AG09309 (cell line): ENCODE results near the gene JUNB.
A peak's percentile ranks its signal among the peaks of the same experiment; 100 is the strongest.

Experiments
- DNase-seq: peaks from one replicate; pipeline ENCODE4 v3.0.0-alpha.2; 2010; ENCODE audit warnings: low read depth
- H3K4me3 ChIP-seq: 2 replicates; pipeline ENCODE4 v1.5.1; 2011; ENCODE audit warnings: mild to moderate bottlenecking, low read depth, low read length, moderate library complexity; ENCODE audit not compliant: control insufficient read depth
- TF ChIP-seq, protein P1 (sequence below): IDR thresholded peaks from 2 replicates; pipeline ENCODE4 v1.5.1; 2011; ENCODE audit warnings: mild to moderate bottlenecking, low read depth, low read length, inconsistent platforms; ENCODE audit not compliant: insufficient read depth, control insufficient read depth; ENCODE audit errors: missing control alignments

Gene JUNB

DNA sequence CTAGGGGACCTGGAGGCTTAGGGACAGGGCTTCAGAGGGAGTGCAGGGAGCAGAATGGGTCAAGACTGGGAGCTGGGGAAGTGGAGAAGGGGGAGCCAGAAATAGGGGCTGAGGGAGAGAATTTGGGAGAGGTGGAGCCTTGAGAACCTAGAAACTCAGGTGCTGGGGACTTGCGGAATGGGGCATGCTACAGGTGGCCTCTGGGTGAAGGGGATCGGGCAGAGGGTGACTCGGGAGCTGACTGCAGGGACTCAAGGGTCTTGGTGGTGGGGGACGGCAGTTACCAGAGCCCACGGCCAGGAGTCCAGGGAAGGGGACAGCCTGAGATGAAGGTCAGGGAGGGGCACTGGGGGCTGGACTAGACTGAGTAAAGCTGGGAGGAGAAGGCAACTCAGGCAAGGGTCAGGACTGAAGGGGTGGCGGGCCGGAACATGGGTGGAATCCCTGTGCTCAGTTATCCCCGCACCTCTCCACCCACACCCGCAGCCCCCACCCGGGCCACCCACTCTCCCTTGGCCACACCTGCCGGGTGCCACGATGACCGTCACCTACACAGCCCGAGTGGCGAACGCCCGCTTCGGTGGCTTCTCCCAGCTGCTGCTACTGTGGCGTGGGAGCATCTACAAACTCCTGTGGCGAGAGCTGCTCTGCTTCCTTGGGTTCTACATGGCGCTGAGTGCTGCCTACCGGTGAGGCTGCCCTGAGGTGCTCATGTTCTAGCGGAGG lies 39.1 kb upstream of the JUNB start:
- TF ChIP-seq, protein P1, sequence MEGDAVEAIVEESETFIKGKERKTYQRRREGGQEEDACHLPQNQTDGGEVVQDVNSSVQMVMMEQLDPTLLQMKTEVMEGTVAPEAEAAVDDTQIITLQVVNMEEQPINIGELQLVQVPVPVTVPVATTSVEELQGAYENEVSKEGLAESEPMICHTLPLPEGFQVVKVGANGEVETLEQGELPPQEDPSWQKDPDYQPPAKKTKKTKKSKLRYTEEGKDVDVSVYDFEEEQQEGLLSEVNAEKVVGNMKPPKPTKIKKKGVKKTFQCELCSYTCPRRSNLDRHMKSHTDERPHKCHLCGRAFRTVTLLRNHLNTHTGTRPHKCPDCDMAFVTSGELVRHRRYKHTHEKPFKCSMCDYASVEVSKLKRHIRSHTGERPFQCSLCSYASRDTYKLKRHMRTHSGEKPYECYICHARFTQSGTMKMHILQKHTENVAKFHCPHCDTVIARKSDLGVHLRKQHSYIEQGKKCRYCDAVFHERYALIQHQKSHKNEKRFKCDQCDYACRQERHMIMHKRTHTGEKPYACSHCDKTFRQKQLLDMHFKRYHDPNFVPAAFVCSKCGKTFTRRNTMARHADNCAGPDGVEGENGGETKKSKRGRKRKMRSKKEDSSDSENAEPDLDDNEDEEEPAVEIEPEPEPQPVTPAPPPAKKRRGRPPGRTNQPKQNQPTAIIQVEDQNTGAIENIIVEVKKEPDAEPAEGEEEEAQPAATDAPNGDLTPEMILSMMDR: no peak
- no peak overlapping the region for H3K4me3 ChIP-seq
- DNase-seq: no peak

DNA sequence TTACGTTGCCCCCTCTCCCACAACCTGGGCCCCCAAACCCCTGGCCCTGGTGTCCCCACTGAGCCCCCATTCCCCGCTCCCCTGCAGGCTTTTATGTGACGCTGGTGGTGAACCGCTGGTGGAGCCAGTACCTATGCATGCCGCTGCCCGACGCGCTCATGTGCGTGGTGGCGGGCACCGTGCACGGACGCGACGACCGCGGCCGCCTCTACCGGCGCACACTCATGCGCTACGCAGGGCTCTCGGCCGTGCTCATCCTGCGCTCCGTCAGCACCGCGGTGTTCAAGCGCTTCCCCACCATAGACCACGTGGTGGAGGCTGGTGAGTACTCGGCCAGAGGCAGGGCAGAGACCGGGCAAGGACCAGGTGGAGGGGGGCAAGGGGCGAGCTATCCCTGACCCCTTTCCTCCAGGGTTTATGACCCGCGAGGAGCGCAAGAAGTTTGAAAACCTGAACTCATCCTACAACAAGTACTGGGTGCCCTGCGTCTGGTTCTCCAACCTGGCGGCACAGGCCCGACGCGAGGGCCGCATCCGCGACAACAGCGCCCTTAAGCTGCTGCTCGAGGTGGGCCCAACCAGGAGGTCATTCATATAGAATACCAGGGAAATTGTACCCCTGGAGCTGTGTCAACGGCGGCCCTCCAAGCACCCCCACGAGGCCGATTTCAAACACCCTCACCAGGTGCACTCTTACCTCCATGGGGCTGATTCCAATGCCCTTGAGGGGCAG lies 36.7 kb upstream of the JUNB start:
- no peak for DNase-seq
- H3K4me3 ChIP-seq: no peak overlapping the region
- TF ChIP-seq, protein P1: no peak

DNA sequence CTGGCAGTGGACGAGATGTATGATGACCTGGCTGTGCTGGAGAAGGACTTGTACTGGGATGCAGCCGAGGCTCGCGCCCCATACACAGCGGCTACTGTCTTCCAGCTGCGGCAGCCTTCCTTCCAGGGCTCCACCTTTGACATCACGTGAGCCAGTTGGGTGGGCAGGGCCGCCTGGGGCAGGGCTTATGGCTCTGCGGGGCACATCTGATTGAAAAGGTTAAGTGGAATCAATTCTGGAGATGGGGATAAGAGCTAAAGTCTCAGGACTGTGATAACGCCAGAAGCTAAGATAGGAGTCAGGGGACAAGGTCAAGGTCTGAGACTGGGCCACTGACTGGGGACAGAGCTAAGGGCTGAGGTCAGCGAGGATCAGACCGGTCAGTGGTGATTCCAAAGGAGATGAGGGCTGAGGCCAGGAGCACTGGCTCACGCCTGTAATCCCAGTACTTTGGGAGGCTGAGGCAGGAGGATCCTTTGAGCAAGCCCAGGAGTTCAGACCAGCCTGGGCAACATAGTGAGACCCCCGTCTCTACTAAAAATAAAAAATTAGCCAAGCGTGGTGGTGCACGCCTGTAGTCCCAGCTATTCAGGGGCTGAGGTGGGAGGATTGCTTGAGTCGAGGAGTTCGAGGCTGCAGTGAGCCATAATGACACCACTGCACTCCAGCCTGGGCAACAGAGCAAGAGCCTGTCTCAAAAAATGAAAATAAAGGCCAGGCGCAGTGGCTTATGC lies 35.0 kb upstream of the JUNB start:
- H3K4me3 ChIP-seq: no peak overlapping the region
- DNase-seq: no peak
- TF ChIP-seq, protein P1: no peak

DNA sequence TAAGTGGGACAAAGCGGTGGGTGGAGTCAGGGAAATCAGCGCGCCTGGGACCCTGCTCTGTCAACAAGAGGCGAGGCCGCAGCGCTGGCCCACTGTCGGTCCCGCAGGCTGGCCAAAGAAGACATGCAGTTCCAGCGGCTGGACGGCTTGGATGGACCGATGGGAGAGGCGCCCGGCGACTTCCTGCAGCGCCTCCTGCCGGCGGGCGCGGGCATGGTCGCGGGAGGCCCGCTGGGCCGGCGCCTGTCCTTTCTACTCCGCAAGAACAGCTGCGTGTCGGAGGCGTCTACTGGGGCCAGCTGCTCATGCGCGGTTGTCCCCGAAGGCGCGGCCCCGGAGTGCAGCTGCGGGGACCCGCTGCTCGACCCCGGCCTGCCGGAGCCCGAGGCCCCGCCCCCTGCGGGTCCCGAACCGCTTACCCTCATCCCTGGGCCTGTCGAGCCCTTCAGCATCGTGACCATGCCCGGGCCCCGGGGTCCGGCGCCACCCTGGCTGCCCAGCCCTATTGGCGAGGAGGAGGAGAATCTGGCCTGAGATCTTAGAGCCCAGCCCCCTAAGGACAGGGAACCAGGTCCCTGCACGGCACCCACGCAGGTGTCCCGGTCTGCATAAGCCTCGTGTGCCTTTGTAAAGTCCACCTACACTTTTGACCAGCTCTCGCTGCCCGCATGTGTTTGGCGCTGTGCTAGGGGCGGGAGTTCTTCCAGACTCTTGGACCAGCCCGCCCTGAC lies 33.6 kb upstream of the JUNB start:
- no peak for DNase-seq
- TF ChIP-seq, protein P1: peak; percentile 71
- peak overlapping the region; percentile 34 for H3K4me3 ChIP-seq

DNA sequence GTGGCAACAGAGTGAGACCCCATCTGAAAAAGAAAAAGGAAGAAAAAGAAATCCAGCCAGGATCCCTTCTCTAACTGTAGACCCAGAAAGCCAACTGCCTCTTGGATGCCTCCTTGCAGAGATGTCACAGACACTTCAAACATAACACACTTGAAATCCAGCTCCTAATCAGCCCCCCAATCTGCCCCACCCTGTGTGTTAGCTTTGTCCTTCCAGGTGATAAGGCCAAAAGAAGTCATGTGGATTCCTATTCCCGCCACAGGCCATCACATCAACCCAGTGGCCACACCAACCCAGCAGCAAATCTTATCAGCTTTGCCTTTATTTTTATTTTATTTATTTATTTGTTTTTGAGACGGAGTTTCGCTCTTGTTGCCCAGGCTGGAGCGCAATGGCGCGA lies 31.6 kb upstream of the JUNB start:
- no peak overlapping the region for H3K4me3 ChIP-seq
- no peak for DNase-seq
- TF ChIP-seq, protein P1: no peak

DNA sequence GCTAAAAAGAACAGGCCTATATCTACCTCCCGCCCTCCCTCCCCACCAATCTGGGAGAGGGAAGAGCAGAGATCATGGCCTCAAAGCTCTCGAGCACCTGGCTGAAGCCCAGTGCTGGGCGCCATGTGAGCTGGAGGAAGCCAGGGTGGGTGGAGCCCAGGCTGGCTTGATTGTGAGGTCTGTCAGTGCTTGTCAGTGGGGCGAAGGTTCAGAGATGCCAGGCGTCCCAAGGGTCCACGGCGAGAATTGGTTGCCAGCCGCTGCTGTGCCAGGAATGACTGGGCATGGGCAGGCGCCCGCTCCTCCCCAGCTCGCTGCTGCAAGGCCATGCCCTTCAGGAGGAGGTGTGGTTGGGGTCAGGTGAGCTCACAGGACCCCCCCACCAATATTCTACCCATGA lies 28.2 kb upstream of the JUNB start:
- TF ChIP-seq, protein P1: no peak
- no peak overlapping the region for H3K4me3 ChIP-seq
- DNase-seq: no peak
